Mononuclear cell (primary cell): ENCODE data around the gene ZBTB45. TPM values are rescaled to one million over a fixed set of nuclear protein-coding genes. Genes with fewer than 3 reads are reported as not detected.

Experiments used
- H3K27me3 ChIP-seq: 2 replicates; pipeline ENCODE4 v1.6.0; 2011; ENCODE audit warnings: low read length, control low read depth; ENCODE audit not compliant: insufficient read depth
- H3K4me1 ChIP-seq: 2 replicates; pipeline ENCODE4 v1.5.1; 2011; ENCODE audit warnings: mild to moderate bottlenecking, low read length, control low read depth; ENCODE audit not compliant: insufficient read depth
- H3K4me3 ChIP-seq: 2 replicates; pipeline ENCODE4 v1.5.1; 2011; ENCODE audit warnings: mild to moderate bottlenecking, low read length, moderate library complexity
- H3K9me3 ChIP-seq: 2 replicates; pipeline ENCODE4 v1.5.1; 2011; ENCODE audit warnings: low read depth, mild to moderate bottlenecking, control low read depth, low read length
- total RNA-seq: library from RNA; depleted of rRNA; stranded (reverse); fragments of >200 nt; gene quantifications from one replicate; pipeline ENCODE4 v1.2.3, GENCODE V29; 2012

The ZBTB45 gene
- total RNA-seq, 1 donor, result 2.7 TPM

- H3K27me3 ChIP-seq, result peaks cover 3% of the 10 kb centered on the region
- peak overlapping the region; percentile 67 for H3K4me3 ChIP-seq
- H3K9me3 ChIP-seq, result no peaks in the 10 kb centered on the region
- peaks cover 65% of the 10 kb centered on the region for H3K4me1 ChIP-seq
These were observed 37.8 kb upstream of the ZBTB45 start for GRCh38 chr19:58557221-58558065.

- H3K4me1 ChIP-seq, result peaks cover 58% of the 10 kb centered on the region
- no peak overlapping the region for H3K4me3 ChIP-seq
- H3K27me3 ChIP-seq, result no peaks in the 10 kb centered on the region
- H3K9me3 ChIP-seq, result no peaks in the 10 kb centered on the region
These were observed 37.1 kb upstream of the ZBTB45 start for GRCh38 chr19:58556622-58557220.

GRCh38 chr19:58555920-58556621, 36.5 kb upstream of the ZBTB45 start:
- H3K9me3 ChIP-seq, result no peaks in the 10 kb centered on the region
- no peaks in the 10 kb centered on the region for H3K27me3 ChIP-seq
- H3K4me1 ChIP-seq, result peaks cover 54% of the 10 kb centered on the region
- no peak overlapping the region for H3K4me3 ChIP-seq

- peaks cover 54% of the 10 kb centered on the region for H3K4me1 ChIP-seq
- peak overlapping the region; percentile 92 for H3K4me3 ChIP-seq
- H3K27me3 ChIP-seq, result no peaks in the 10 kb centered on the region
- no peaks in the 10 kb centered on the region for H3K9me3 ChIP-seq
These were observed 35.8 kb upstream of the ZBTB45 start for GRCh38 chr19:58555369-58555885.

- no peaks in the 10 kb centered on the region for H3K27me3 ChIP-seq
- peaks cover 49% of the 10 kb centered on the region for H3K4me1 ChIP-seq
- no peaks in the 10 kb centered on the region for H3K9me3 ChIP-seq
- H3K4me3 ChIP-seq, result peak within 1 kb of the TSS; percentile 92
These were observed 35.1 kb upstream of the ZBTB45 start, which contains the start of gene CHMP2A for GRCh38 chr19:58554494-58555368. Gene CHMP2A, minus strand, starts transcription at chr19:58555105. Its CDS starts 893 bp downstream, at chr19:58554212.

GRCh38 chr19:58553799-58554493, 34.3 kb upstream of the ZBTB45 start:
- Histone ChIP-seq H3K4me1 (peaks cover 42% of the 10 kb centered on the region), H3K4me3 (peak overlapping the region; percentile 92), H3K9me3 (no peaks in the 10 kb centered on the region), H3K27me3 (no peaks in the 10 kb centered on the region)

GRCh38 chr19:58552655-58553054, 33.0 kb upstream of the ZBTB45 start:
- no peaks in the 10 kb centered on the region for H3K27me3 ChIP-seq
- no peak overlapping the region for H3K4me3 ChIP-seq
- peaks cover 39% of the 10 kb centered on the region for H3K4me1 ChIP-seq
- H3K9me3 ChIP-seq, result no peaks in the 10 kb centered on the region

- Histone ChIP-seq H3K9me3 (no peaks in the 10 kb centered on the region), H3K4me1 (peaks cover 31% of the 10 kb centered on the region), H3K4me3 (no peak overlapping the region)
These were observed 32.2 kb upstream of the ZBTB45 start for GRCh38 chr19:58551577-58552471.

GRCh38 chr19:58551123-58551497, 31.5 kb upstream of the ZBTB45 start:
- Histone ChIP-seq H3K9me3 (no peaks in the 10 kb centered on the region), H3K27me3 (no peaks in the 10 kb centered on the region), H3K4me1 (peaks cover 31% of the 10 kb centered on the region), H3K4me3 (no peak overlapping the region)

More at GRCh38 chr19:58551577-58552471, 32.2 kb upstream of the ZBTB45 start:
- H3K27me3 ChIP-seq, result no peaks in the 10 kb centered on the region

GRCh38 chr19:58550362-58551122, 30.9 kb upstream of the ZBTB45 start:
- peaks cover 33% of the 10 kb centered on the region for H3K4me1 ChIP-seq
- H3K9me3 ChIP-seq, result no peaks in the 10 kb centered on the region
- no peak overlapping the region for H3K4me3 ChIP-seq
- H3K27me3 ChIP-seq, result no peaks in the 10 kb centered on the region

- peaks cover 34% of the 10 kb centered on the region for H3K4me1 ChIP-seq
- no peaks in the 10 kb centered on the region for H3K9me3 ChIP-seq
- H3K4me3 ChIP-seq, result no peak overlapping the region
- H3K27me3 ChIP-seq, result no peaks in the 10 kb centered on the region
These were observed 30.2 kb upstream of the ZBTB45 start for GRCh38 chr19:58549664-58550361.
